Left cardiac atrium (tissue), 4 donors: ENCODE data around the gene PCSK9. TPM values are rescaled to one million over a fixed set of nuclear protein-coding genes. Genes with fewer than 3 reads are reported as not detected.
A peak's percentile ranks its signal among the peaks of the same experiment; 100 is the strongest.

Source experiments
- ATAC-seq, 2 donors: fragments of 200-7000 bp; cut with Tn5 transposase; one replicate each; pipeline ENCODE4 v1.9.1; 2020; ENCODE audit warnings: mild to moderate bottlenecking in 2 of 2, moderate library complexity in 2 of 2
- DNase-seq: peaks from one replicate; pipeline ENCODE4 v3.0.0-alpha.2; 2020
- intact Hi-C, 2 donors: fragments of 100-400 bp; cut with DNase I; formaldehyde crosslinking; loops; one replicate each; pipeline versions ENCODE4 v1.14.1 to v1.15.1; 2022 to 2023
- total RNA-seq, 2 donors: library from RNA; stranded (reverse); fragmentation: NEBNext Ultra II Directional; extraction: Animal tissue kit (Norgen Biotek cat#: 25700); gene quantifications; one replicate each; pipeline ENCODE4 v1.2.1, GENCODE V29; 2021
- donor health status: DM: no; HTN: yes; CAD: no.
- donor health status: DM: no; HTN: yes; CAD: no; lungs with severe emphysema.
- donor health status: DM: yes; HTN: yes; CAD: no.
- donor health status: Dilated cardiomyopathy.

PCSK9 gene
- total RNA-seq, 2 donors from 2014 or later = 0.13 TPM; not detected in 1

- intact Hi-C loops = no loop called here
- no peak for ATAC-seq
- no peak for DNase-seq
These were observed 390 bp upstream of the PCSK9 start for GRCh38 chr1:55038974-55039341.

GRCh38 chr1:55040083-55040932 is 960 bp downstream of the PCSK9 start:
- DNase-seq (no peak), ATAC-seq (no peak)
- intact Hi-C loops = no loop called here

GRCh38 chr1:55040933-55041494 is 1.7 kb downstream of the PCSK9 start:
- intact Hi-C loops = no loop called here
- no peak for ATAC-seq
- DNase-seq = no peak

- intact Hi-C loops = no loop called here
- no peak for DNase-seq
- no peak for ATAC-seq
These were observed 2.3 kb downstream of the PCSK9 start for GRCh38 chr1:55041613-55042012.

- intact Hi-C loops = no loop called here
- no peak for ATAC-seq
- no peak for DNase-seq
These were observed 3.7 kb downstream of the PCSK9 start for GRCh38 chr1:55043011-55043410.

GRCh38 chr1:55043726-55044125 is 4.4 kb downstream of the PCSK9 start:
- DNase-seq (no peak), ATAC-seq (no peak)
- intact Hi-C loops = no loop called here

- no peak for DNase-seq
- no peak for ATAC-seq
- intact Hi-C loops = no loop called here
These were observed 5.5 kb downstream of the PCSK9 start for GRCh38 chr1:55044617-55045397.

- DNase-seq (no peak), ATAC-seq (no peak)
These were observed 6.1 kb downstream of the PCSK9 start for GRCh38 chr1:55045430-55045829.

GRCh38 chr1:55046871-55047270 is 7.5 kb downstream of the PCSK9 start:
- intact Hi-C loops = no loop called here
- DNase-seq = no peak
- ATAC-seq = no peak

More at GRCh38 chr1:55045430-55045829, 6.1 kb downstream of the PCSK9 start:
- intact Hi-C loops = no loop called here

GRCh38 chr1:55047611-55048010 is 8.3 kb downstream of the PCSK9 start:
- DNase-seq = no peak
- intact Hi-C loops = no loop called here
- ATAC-seq = no peak

- ATAC-seq (no peak), DNase-seq (no peak)
- intact Hi-C loops = no loop called here
These were observed 9.3 kb downstream of the PCSK9 start for GRCh38 chr1:55048453-55049270.

GRCh38 chr1:55049271-55049913 is 10.0 kb downstream of the PCSK9 start:
- DNase-seq = no peak
- intact Hi-C loops = no loop called here
- peak in 1 of 2 donors; percentile 7 for ATAC-seq

- DNase-seq = peak; percentile 73
- peak; percentile 48 to 71 for ATAC-seq
- intact Hi-C loops = no loop called here
These were observed 10.5 kb downstream of the PCSK9 start for GRCh38 chr1:55049914-55050278.

GRCh38 chr1:55050283-55050682 is 10.9 kb downstream of the PCSK9 start:
- ATAC-seq (peak; percentile 21 to 50), DNase-seq (no peak)
- intact Hi-C loops = no loop called here

- ATAC-seq = no peak
- intact Hi-C loops = no loop called here
These were observed 11.8 kb downstream of the PCSK9 start for GRCh38 chr1:55051169-55051568.

GRCh38 chr1:55051621-55052020 is 12.3 kb downstream of the PCSK9 start:
- intact Hi-C loops = no loop called here
- ATAC-seq (no peak), DNase-seq (no peak)

More at GRCh38 chr1:55051169-55051568, 11.8 kb downstream of the PCSK9 start:
- no peak for DNase-seq

- ATAC-seq (no peak), DNase-seq (no peak)
- intact Hi-C loops = no loop called here
These were observed 13.1 kb downstream of the PCSK9 start for GRCh38 chr1:55052221-55053142.
